Measurements from ENCODE around the gene FNDC11. TPM values are rescaled to one million over a fixed set of nuclear protein-coding genes. Genes with fewer than 3 reads are reported as not detected.
A peak's percentile ranks its signal among the peaks of the same experiment; 100 is the strongest.

Gene FNDC11
- under 1 TPM in 1 of 2 donors, not detected in 1; under 0.01 TPM for total RNA-seq
- polyA plus RNA-seq: under 1 TPM in 1 of 2 donors, not detected in 1; 0.01 TPM

- TF ChIP-seq RAD21 (IDR thresholded peaks at IDR 0.05) (no peak), FOXA2 (IDR thresholded peaks at IDR 0.05) (no peak), HNF4A (conservative IDR thresholded peaks at IDR 0.05) (no peak), YY1 (IDR thresholded peaks at IDR 0.05) (no peak), JUND (IDR thresholded peaks at IDR 0.05) (no peak), FOXA1 (IDR thresholded peaks at IDR 0.05) (no peak), SP1 (IDR thresholded peaks at IDR 0.05) (no peak), TAF1 (conservative IDR thresholded peaks at IDR 0.05) (no peak), GABPA (IDR thresholded peaks at IDR 0.05 in 1 of 2, conservative IDR thresholded peaks at IDR 0.05 in 1 of 2) (no peak), NR2F2 (IDR thresholded peaks at IDR 0.05) (no peak)
- TF ChIP-seq, protein P1, sequence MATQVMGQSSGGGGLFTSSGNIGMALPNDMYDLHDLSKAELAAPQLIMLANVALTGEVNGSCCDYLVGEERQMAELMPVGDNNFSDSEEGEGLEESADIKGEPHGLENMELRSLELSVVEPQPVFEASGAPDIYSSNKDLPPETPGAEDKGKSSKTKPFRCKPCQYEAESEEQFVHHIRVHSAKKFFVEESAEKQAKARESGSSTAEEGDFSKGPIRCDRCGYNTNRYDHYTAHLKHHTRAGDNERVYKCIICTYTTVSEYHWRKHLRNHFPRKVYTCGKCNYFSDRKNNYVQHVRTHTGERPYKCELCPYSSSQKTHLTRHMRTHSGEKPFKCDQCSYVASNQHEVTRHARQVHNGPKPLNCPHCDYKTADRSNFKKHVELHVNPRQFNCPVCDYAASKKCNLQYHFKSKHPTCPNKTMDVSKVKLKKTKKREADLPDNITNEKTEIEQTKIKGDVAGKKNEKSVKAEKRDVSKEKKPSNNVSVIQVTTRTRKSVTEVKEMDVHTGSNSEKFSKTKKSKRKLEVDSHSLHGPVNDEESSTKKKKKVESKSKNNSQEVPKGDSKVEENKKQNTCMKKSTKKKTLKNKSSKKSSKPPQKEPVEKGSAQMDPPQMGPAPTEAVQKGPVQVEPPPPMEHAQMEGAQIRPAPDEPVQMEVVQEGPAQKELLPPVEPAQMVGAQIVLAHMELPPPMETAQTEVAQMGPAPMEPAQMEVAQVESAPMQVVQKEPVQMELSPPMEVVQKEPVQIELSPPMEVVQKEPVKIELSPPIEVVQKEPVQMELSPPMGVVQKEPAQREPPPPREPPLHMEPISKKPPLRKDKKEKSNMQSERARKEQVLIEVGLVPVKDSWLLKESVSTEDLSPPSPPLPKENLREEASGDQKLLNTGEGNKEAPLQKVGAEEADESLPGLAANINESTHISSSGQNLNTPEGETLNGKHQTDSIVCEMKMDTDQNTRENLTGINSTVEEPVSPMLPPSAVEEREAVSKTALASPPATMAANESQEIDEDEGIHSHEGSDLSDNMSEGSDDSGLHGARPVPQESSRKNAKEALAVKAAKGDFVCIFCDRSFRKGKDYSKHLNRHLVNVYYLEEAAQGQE (IDR thresholded peaks at IDR 0.05): no peak
- TF ChIP-seq, protein P2, sequence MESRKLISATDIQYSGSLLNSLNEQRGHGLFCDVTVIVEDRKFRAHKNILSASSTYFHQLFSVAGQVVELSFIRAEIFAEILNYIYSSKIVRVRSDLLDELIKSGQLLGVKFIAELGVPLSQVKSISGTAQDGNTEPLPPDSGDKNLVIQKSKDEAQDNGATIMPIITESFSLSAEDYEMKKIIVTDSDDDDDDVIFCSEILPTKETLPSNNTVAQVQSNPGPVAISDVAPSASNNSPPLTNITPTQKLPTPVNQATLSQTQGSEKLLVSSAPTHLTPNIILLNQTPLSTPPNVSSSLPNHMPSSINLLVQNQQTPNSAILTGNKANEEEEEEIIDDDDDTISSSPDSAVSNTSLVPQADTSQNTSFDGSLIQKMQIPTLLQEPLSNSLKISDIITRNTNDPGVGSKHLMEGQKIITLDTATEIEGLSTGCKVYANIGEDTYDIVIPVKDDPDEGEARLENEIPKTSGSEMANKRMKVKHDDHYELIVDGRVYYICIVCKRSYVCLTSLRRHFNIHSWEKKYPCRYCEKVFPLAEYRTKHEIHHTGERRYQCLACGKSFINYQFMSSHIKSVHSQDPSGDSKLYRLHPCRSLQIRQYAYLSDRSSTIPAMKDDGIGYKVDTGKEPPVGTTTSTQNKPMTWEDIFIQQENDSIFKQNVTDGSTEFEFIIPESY (IDR thresholded peaks at IDR 0.05): no peak
- TF ChIP-seq, protein P3, sequence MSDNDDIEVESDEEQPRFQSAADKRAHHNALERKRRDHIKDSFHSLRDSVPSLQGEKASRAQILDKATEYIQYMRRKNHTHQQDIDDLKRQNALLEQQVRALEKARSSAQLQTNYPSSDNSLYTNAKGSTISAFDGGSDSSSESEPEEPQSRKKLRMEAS (IDR thresholded peaks at IDR 0.05): no peak
- 6% methylated on average over 34 of the region's 34 CpGs for WGBS
- peaks cover 0 to 2% (median 0%) of the 10 kb centered on the region in 4 donors for H3K4me1 ChIP-seq (ENCODE audit: control insufficient read depth in 4 of 4, insufficient read depth in 4 of 4, low read length in 3 of 4)
- no peak within 1 kb of the TSS for H3K9ac ChIP-seq (ENCODE audit: low read depth in 1 of 2, low read length in 2 of 2)
- H3K4me3 ChIP-seq (ENCODE audit: low read depth in 1 of 3, low read length in 3 of 3): peak within 1 kb of the TSS in 1 of 3 donors; percentile 47
- H3K27ac ChIP-seq (ENCODE audit: low read depth in 1 of 2, low read length in 2 of 2): no peak within 1 kb of the TSS
- peaks cover 0 to 1% (median 0%) of the 10 kb centered on the region in 4 donors for H3K9me3 ChIP-seq (ENCODE audit: control insufficient read depth in 4 of 4, low read length in 3 of 4)
- no peaks in the 10 kb centered on the region for H3K36me3 ChIP-seq (ENCODE audit: control insufficient read depth in 4 of 4, insufficient read depth in 3 of 4, low read depth in 1 of 4, low read length in 3 of 4)
- peaks cover 0 to 2% (median 0%) of the 10 kb centered on the region in 4 donors for H3K27me3 ChIP-seq (ENCODE audit: control insufficient read depth in 4 of 4, insufficient read depth in 4 of 4, low read length in 3 of 4)
- no peak for DNase-seq (ENCODE audit: low spot score)
These were observed at the start of gene FNDC11 for GRCh38 chr20:63553933-63554290. FNDC11 (plus strand) TSS chr20:63554159; CDS start chr20:63555664, 1,505 bp downstream.

- H3K4me3 ChIP-seq (ENCODE audit: low read depth in 1 of 3, low read length in 3 of 3): no peak overlapping the region
- peaks cover 0 to 6% (median 1%) of the 10 kb centered on the region in 4 donors for H3K27me3 ChIP-seq (ENCODE audit: control insufficient read depth in 4 of 4, insufficient read depth in 4 of 4, low read length in 3 of 4)
- H3K9ac ChIP-seq (ENCODE audit: low read depth in 1 of 2, low read length in 2 of 2): no peak overlapping the region
- no peak for DNase-seq (ENCODE audit: low spot score)
- no peaks in the 10 kb centered on the region for H3K4me1 ChIP-seq (ENCODE audit: control insufficient read depth in 4 of 4, insufficient read depth in 4 of 4, low read length in 3 of 4)
- no peaks in the 10 kb centered on the region for H3K36me3 ChIP-seq (ENCODE audit: control insufficient read depth in 4 of 4, insufficient read depth in 3 of 4, low read depth in 1 of 4, low read length in 3 of 4)
- 85% methylated on average over 9 of the region's 9 CpGs for WGBS
- H3K27ac ChIP-seq (ENCODE audit: low read depth in 1 of 2, low read length in 2 of 2): no peak overlapping the region
- peaks cover 0 to 6% (median 4%) of the 10 kb centered on the region in 4 donors for H3K9me3 ChIP-seq (ENCODE audit: control insufficient read depth in 4 of 4, low read length in 3 of 4)
- no peak for TF ChIP-seq EGR1 (IDR thresholded peaks at IDR 0.05; ENCODE audit: low read depth in 2 of 2)
- no peak for TF ChIP-seq JUND (IDR thresholded peaks at IDR 0.05)
- no peak for TF ChIP-seq GABPA (IDR thresholded peaks at IDR 0.05 in 1 of 2, conservative IDR thresholded peaks at IDR 0.05 in 1 of 2)
- TF ChIP-seq HNF4A (conservative IDR thresholded peaks at IDR 0.05): no peak
- no peak for TF ChIP-seq FOXA1 (IDR thresholded peaks at IDR 0.05)
- TF ChIP-seq RAD21 (IDR thresholded peaks at IDR 0.05): no peak
- TF ChIP-seq YY1 (IDR thresholded peaks at IDR 0.05): no peak
- TF ChIP-seq SP1 (IDR thresholded peaks at IDR 0.05): no peak
- no peak for TF ChIP-seq FOXA2 (IDR thresholded peaks at IDR 0.05)
- no peak for TF ChIP-seq TAF1 (conservative IDR thresholded peaks at IDR 0.05)
- TF ChIP-seq RXRA (IDR thresholded peaks at IDR 0.05): no peak
- TF ChIP-seq, protein P4, sequence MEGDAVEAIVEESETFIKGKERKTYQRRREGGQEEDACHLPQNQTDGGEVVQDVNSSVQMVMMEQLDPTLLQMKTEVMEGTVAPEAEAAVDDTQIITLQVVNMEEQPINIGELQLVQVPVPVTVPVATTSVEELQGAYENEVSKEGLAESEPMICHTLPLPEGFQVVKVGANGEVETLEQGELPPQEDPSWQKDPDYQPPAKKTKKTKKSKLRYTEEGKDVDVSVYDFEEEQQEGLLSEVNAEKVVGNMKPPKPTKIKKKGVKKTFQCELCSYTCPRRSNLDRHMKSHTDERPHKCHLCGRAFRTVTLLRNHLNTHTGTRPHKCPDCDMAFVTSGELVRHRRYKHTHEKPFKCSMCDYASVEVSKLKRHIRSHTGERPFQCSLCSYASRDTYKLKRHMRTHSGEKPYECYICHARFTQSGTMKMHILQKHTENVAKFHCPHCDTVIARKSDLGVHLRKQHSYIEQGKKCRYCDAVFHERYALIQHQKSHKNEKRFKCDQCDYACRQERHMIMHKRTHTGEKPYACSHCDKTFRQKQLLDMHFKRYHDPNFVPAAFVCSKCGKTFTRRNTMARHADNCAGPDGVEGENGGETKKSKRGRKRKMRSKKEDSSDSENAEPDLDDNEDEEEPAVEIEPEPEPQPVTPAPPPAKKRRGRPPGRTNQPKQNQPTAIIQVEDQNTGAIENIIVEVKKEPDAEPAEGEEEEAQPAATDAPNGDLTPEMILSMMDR (IDR thresholded peaks at IDR 0.05; ENCODE audit: low read depth, low read length, missing input control): no peak
- TF ChIP-seq, protein P2 (IDR thresholded peaks at IDR 0.05): no peak
- TF ChIP-seq NR2F2 (IDR thresholded peaks at IDR 0.05): no peak
- TF ChIP-seq, protein P3 (IDR thresholded peaks at IDR 0.05): no peak
- TF ChIP-seq, protein P1 (IDR thresholded peaks at IDR 0.05): no peak
These were observed 49.3 kb upstream of the FNDC11 start for GRCh38 chr20:63504642-63505041.

Measured in liver (tissue), 9 donors.